Measurements from ENCODE around the gene RAB21.
"Not testable (repeated sequence)": the region's sequence is repeated elsewhere in the genome, so short reads cannot be mapped to it uniquely, and the experiment has no call there.

Gene RAB21

GRCh38 chr12:71755146-71755892, 656 bp downstream of the RAB21 start:
- no peak for DNase-seq

GRCh38 chr12:71756054-71756690, 1.5 kb downstream of the RAB21 start:
- DNase-seq, result no peak

DNA sequence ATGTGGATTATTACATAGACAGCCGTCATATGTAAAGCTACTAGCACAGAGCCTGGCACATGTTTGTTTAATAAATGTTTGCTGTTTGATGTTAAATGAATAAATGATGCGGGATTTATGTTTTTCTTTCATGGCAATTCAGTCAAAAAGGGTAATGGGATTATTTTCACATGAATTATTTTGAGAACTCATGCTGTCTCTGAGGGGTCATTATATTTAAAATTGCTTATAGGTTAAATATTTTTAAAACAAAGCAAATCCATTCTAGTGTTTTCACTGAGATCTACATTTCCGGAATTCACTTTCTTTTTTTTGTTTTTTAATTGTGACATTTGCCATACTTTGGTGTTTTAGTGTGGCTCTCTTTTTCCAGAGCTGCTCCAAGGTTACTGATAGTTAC, 5.3 kb downstream of the RAB21 start:
- no peak for DNase-seq

GRCh38 chr12:71760471-71760870, 5.8 kb downstream of the RAB21 start:
- DNase-seq, result no peak

DNA sequence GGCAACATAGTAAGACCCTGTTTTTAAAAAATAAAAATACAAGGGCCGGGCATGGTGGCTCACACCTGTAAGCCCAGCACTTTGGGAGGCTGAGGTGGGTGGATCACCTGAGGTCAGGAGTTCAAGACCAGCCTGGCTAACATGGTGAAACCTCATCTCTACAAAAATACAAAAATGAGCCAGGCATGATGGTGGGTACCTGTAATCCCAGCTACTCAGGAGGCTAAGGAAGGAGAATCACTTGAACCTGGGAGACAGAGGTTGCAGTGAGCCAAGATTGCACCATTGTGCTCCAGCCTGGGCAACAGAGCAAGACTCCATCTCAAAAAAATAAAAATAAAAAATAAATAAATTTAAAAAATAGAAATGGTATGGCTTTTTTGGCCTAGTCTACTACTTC, 6.7 kb downstream of the RAB21 start:
- not testable (repeated sequence) for DNase-seq

- no peak for DNase-seq
Measured at GRCh38 chr12:71763677-71764379, 9.2 kb downstream of the RAB21 start.

- no peak for DNase-seq
Measured at GRCh38 chr12:71764587-71765321, 10.1 kb downstream of the RAB21 start.

GRCh38 chr12:71766202-71766601, 11.5 kb downstream of the RAB21 start:
- no peak for DNase-seq

- DNase-seq, result no peak
Measured at GRCh38 chr12:71767183-71767582, 12.5 kb downstream of the RAB21 start.

DNA sequence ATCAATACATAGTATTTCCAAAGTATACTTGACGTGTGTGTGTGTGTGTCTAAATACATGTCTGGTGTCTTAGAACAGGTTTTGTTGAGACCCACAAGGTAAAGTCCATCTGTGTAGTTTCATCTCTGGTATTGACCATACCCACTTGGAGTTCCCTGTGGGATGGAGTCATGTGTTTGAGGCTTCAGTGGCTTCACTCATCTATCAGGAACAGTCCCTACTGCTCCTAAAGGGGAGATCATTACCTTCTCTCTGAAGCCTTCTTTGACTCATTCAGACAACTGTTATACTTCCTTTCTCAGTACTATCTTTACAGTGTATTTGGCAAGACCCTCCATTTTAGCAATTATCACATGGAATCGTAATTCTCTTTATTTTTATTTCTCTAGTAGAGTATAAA, 14.2 kb downstream of the RAB21 start:
- no peak for DNase-seq

DNA sequence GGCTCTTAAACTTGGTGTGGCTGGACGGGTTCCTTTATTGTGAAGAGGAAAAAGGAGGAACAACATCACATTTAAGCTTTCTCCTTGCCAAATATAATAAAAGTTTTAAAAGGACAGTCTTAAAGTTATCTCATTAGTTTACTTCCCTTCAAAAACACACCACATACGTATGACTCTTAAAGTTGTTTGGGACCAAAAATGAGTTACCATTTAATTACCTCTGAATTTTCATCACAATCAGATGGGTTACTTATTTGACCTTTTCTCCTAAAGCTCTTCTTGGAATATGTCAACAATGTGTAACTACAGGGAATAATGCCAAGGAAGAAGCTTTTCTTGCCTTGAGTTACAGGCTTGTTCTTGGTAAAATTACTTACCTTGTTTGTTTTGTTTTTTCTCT, 16.4 kb downstream of the RAB21 start:
- DNase-seq, result no peak

DNA sequence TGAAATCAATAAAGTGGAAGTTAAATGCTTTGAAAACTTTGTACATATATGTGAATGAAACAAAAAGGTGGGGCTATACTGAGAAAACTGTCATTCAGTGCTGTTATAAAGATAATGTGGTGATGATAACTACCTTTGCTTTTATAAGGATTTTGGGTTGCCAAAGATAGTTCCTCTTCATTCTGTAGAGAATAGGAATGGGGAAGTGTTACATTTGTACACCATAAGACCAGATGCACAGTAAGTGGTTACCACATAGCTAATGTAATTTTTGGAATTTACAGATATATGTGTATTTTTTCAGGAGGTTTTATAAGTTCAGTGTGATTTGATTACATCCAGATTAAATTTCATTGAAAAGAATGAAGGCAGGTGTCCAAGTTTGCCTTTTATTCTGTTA, 18.1 kb downstream of the RAB21 start:
- no peak for DNase-seq

GRCh38 chr12:71780237-71780822, 25.7 kb downstream of the RAB21 start:
- peak; percentile 12 for DNase-seq

GRCh38 chr12:71782017-71782416, 27.4 kb downstream of the RAB21 start:
- DNase-seq, result no peak

GRCh38 chr12:71786829-71787228, 32.2 kb downstream of the RAB21 start:
- no peak for DNase-seq

DNA sequence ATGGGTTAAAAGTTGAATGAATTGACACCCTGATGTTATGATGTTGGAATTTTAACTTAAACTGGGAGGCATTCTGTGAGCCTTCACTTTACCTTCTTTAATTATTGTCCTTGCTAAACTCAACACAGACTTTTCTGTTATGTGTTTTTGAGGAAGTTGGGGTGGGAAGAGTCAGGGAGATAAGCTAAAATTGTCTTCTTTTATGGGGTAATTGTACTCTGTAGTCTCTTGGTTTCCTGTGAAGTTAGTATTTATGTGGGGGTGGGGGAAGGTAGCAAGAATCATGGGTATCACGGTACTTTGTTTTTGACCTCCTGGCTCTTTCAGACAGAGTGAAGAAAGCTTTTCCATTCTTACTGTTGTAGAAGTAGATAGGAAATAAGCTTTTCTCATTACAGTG, 32.9 kb downstream of the RAB21 start:
- DNase-seq, result no peak

DNA sequence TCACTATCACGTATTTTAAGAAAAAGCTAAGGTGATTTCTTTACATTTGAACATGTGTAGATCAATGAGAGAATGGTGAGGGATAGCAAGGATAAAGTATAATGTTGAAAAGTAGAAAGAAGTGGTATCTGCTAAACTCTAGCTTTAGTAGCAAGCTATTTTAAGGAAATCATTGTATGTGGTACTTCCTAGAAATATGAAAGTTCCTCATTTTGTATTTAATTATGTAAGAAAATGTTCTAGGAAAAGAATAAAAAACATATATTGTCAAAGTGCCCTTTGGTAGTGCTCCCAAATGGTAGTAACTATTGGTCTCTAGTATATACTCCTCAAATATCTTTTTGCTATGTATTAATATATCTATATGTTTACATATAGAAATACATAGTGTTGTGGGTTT, 35.7 kb downstream of the RAB21 start:
- DNase-seq, result no peak

- no peak for DNase-seq
Measured at GRCh38 chr12:71791473-71792150, 36.9 kb downstream of the RAB21 start.

- no peak for DNase-seq
Measured at GRCh38 chr12:71792599-71792998, 37.9 kb downstream of the RAB21 start.

DNA sequence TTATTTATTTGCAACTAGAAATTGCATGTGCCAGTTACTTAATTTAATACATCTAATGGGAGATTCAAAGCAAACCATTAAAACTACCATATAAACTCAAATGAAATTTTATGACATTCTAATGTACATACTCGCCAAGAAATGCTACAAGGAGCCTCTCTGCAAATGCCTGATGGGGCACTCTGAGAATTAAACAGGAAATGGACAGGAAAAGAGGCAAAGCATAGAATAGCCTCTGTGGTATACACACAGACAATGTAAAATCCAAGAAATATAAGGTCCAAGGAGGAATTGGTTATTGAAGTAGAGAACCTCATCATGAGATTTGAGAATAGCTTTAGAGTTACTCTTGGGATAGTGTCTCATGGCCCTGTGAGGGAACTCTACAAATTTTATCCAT, 41.2 kb downstream of the RAB21 start:
- DNase-seq, result no peak

DNA sequence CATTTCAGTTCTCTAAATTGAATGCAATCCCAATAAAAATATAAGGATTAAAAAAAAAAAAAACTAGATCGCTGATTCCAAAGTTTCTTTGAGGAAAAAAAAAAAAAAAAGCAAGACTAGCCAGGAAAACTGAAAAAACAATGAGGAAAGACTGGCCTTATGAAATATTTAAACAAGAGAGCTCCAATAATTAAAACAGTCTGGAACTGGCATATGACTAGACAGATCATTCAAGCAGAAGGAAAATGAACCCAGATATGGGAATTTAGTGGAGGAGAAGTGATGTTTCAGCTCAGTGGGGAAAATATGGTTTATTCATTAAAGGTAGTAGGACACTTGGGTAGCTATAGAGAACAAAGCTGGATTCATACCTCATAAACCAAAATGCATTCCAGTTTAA, 42.9 kb downstream of the RAB21 start:
- no peak for DNase-seq

DNA sequence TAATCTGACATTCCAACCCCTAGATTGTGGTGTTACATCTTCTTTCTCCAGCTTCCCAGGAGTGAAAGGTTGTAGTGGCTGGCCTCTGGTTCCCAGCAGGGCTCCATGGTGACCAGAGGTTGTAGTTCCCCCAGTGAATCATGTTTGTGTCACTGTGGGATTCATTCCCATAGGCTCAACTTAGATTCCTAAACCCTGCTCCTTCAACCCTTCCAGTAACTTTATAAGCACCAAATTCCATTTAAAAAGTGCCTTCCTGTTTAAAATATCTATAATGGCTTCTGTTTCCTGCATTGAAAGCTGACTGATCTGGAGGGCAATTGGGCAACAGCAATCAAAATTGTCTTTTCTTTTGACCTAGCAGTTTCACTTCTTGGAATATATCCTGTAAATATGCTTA, 44.4 kb downstream of the RAB21 start:
- DNase-seq, result no peak

DNA sequence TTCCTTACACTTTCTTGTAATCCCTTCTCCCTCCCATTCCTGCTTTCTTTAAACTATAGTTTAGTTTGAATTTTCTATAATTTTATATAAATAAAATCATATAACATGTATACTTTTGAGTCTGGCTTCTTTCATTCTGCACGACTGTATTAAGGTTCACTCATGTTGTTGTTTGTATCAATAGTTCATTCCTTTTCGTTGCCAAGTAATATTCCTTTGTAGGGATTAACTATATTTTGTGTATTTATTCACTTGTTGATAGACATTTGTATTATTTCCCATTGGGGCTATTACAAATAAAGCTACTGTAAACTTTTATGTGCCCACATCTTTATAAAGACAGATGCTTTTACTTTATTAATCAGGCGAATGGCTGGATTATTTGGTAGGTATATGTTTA, 45.5 kb downstream of the RAB21 start:
- no peak for DNase-seq

Data from NCI-H226 (cell line).